Fibroblast of pulmonary artery (primary cell): Measurements from ENCODE around the gene FGD5.

ENCODE experiments used
- DNase-seq: peaks from one replicate; pipeline ENCODE4 v3.0.0-alpha.2; 2010; ENCODE audit warnings: low read depth
- H3K4me3 ChIP-seq: replicated peaks from 2 replicates; pipeline ENCODE4 v1.5.1; 2011; ENCODE audit warnings: low read depth, mild to moderate bottlenecking, control low read depth, low read length, moderate library complexity
- TF ChIP-seq, protein P1 (sequence below): IDR thresholded peaks from 2 replicates; pipeline ENCODE4 v1.5.1; 2011; ENCODE audit warnings: mild to moderate bottlenecking, control low read depth, low read length, inconsistent platforms; ENCODE audit errors: missing control alignments

FGD5 gene

GRCh38 chr3:14874784-14875183 is 56.0 kb downstream of the FGD5 start:
- DNase-seq = no peak
- TF ChIP-seq, protein P1, sequence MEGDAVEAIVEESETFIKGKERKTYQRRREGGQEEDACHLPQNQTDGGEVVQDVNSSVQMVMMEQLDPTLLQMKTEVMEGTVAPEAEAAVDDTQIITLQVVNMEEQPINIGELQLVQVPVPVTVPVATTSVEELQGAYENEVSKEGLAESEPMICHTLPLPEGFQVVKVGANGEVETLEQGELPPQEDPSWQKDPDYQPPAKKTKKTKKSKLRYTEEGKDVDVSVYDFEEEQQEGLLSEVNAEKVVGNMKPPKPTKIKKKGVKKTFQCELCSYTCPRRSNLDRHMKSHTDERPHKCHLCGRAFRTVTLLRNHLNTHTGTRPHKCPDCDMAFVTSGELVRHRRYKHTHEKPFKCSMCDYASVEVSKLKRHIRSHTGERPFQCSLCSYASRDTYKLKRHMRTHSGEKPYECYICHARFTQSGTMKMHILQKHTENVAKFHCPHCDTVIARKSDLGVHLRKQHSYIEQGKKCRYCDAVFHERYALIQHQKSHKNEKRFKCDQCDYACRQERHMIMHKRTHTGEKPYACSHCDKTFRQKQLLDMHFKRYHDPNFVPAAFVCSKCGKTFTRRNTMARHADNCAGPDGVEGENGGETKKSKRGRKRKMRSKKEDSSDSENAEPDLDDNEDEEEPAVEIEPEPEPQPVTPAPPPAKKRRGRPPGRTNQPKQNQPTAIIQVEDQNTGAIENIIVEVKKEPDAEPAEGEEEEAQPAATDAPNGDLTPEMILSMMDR = no peak
- no peak overlapping the region for H3K4me3 ChIP-seq

- TF ChIP-seq, protein P1 = no peak
- no peak for DNase-seq
- H3K4me3 ChIP-seq = no peak overlapping the region
Measured at GRCh38 chr3:14875411-14876175, 56.8 kb downstream of the FGD5 start.

DNA sequence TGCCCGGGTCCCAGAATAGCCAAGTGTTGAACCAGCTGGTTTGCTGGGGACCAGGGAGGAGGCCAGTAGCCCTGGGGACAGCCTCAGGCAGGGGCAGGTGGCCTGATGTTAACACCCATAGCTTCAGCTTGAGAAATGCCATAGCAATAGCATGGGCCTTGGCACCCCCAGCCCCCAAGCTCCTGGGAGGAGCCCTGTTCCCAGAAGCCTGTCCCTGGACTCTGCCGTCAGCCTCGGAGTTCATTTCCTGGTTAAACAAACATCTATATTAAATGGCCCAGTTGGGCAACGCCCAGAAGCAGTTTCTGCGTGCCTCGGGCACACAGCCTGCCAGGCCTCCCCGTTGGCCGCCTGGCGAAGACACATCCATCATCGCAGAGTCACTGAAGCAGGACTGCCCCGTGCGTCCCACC is 58.2 kb downstream of the FGD5 start:
- TF ChIP-seq, protein P1 = no peak
- peak; percentile 28 for DNase-seq
- no peak overlapping the region for H3K4me3 ChIP-seq

GRCh38 chr3:14877469-14877868 is 58.7 kb downstream of the FGD5 start:
- H3K4me3 ChIP-seq = no peak overlapping the region
- TF ChIP-seq, protein P1 = no peak
- no peak for DNase-seq

- TF ChIP-seq, protein P1 = no peak
- DNase-seq = peak; percentile 8
- H3K4me3 ChIP-seq = no peak overlapping the region
Measured at GRCh38 chr3:14879211-14879874, 60.6 kb downstream of the FGD5 start.

- no peak overlapping the region for H3K4me3 ChIP-seq
- no peak for DNase-seq
- TF ChIP-seq, protein P1 = no peak
Measured at GRCh38 chr3:14880447-14881106, 61.8 kb downstream of the FGD5 start.
